Measurements from ENCODE around the gene BABAM2. TPM values are rescaled to one million over a fixed set of nuclear protein-coding genes. Genes with fewer than 3 reads are reported as not detected.

BABAM2 gene
- total and polyA plus RNA-seq, 10 of the 15 experiments (the other 5 are each of a cell fraction or from before 2014, with no cell fraction given) = 30.7 to 59.9 (median 44.5) TPM

DNA sequence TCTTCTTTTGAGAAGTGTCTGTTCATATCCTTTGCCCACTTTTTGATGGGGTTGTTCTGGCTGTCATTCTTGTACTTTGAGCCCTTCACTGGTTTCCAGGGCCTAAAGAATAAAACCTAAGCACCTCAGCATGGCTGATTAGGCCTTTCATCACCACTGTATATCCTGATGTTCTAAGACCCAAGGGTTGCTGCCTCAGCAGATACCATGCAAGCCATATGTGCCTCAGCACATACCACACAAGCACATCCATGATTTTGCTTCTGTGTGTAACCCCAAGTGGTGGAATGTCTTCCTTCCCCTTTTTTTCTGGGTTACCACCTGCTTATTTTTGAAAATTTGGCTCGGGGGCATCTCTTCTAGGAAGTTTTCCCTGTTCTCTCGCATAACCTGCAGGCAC lies 11.7 kb upstream of the BABAM2 start:
- ChIA-PET RAD21 (ENCODE audit: unreplicated experiment) (no interaction called here), CTCF (interaction anchor here (1.4 kb wide), 1 partner anchor 10 kb away, joined by 3 read pairs; no protein-coding TSS in a partner anchor)

More for the DNA sequence above, 11.7 kb upstream of the BABAM2 start:
- H4K20me1 ChIP-seq (ENCODE audit: control insufficient read depth, insufficient read depth) = no peaks in the 10 kb centered on the region
- SMC1A ChIA-PET (ENCODE audit: uncharacterized antibody, unreplicated experiment) = no interaction called here
- POLR2A ChIA-PET = no interaction called here
- TF ChIP-seq IKZF2 (IDR thresholded peaks at IDR 0.05) = no peak
- no peak for TF ChIP-seq POLR2AphosphoS2 (IDR thresholded peaks at IDR 0.05; ENCODE audit: low read depth, low read length)
- TF ChIP-seq FOXK2 (IDR thresholded peaks at IDR 0.05) = no peak
- TF ChIP-seq, protein P1, sequence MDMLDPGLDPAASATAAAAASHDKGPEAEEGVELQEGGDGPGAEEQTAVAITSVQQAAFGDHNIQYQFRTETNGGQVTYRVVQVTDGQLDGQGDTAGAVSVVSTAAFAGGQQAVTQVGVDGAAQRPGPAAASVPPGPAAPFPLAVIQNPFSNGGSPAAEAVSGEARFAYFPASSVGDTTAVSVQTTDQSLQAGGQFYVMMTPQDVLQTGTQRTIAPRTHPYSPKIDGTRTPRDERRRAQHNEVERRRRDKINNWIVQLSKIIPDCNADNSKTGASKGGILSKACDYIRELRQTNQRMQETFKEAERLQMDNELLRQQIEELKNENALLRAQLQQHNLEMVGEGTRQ (IDR thresholded peaks at IDR 0.05; ENCODE audit: borderline replicate concordance, low read depth, low read length) = no peak
- TF ChIP-seq, protein P2, sequence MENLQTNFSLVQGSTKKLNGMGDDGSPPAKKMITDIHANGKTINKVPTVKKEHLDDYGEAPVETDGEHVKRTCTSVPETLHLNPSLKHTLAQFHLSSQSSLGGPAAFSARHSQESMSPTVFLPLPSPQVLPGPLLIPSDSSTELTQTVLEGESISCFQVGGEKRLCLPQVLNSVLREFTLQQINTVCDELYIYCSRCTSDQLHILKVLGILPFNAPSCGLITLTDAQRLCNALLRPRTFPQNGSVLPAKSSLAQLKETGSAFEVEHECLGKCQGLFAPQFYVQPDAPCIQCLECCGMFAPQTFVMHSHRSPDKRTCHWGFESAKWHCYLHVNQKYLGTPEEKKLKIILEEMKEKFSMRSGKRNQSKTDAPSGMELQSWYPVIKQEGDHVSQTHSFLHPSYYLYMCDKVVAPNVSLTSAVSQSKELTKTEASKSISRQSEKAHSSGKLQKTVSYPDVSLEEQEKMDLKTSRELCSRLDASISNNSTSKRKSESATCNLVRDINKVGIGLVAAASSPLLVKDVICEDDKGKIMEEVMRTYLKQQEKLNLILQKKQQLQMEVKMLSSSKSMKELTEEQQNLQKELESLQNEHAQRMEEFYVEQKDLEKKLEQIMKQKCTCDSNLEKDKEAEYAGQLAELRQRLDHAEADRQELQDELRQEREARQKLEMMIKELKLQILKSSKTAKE (IDR thresholded peaks at IDR 0.05; ENCODE audit: low read depth, poor library complexity, severe bottlenecking) = no peak
- TF ChIP-seq, protein P3, sequence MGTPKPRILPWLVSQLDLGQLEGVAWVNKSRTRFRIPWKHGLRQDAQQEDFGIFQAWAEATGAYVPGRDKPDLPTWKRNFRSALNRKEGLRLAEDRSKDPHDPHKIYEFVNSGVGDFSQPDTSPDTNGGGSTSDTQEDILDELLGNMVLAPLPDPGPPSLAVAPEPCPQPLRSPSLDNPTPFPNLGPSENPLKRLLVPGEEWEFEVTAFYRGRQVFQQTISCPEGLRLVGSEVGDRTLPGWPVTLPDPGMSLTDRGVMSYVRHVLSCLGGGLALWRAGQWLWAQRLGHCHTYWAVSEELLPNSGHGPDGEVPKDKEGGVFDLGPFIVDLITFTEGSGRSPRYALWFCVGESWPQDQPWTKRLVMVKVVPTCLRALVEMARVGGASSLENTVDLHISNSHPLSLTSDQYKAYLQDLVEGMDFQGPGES (IDR thresholded peaks at IDR 0.05) = no peak
- TF ChIP-seq ETV6 (conservative IDR thresholded peaks at IDR 0.05 in 1 of 2, IDR thresholded peaks at IDR 0.05 in 1 of 2; ENCODE audit: borderline replicate concordance in 1 of 2, low read depth in 1 of 2) = no peak
- TF ChIP-seq, protein P4, sequence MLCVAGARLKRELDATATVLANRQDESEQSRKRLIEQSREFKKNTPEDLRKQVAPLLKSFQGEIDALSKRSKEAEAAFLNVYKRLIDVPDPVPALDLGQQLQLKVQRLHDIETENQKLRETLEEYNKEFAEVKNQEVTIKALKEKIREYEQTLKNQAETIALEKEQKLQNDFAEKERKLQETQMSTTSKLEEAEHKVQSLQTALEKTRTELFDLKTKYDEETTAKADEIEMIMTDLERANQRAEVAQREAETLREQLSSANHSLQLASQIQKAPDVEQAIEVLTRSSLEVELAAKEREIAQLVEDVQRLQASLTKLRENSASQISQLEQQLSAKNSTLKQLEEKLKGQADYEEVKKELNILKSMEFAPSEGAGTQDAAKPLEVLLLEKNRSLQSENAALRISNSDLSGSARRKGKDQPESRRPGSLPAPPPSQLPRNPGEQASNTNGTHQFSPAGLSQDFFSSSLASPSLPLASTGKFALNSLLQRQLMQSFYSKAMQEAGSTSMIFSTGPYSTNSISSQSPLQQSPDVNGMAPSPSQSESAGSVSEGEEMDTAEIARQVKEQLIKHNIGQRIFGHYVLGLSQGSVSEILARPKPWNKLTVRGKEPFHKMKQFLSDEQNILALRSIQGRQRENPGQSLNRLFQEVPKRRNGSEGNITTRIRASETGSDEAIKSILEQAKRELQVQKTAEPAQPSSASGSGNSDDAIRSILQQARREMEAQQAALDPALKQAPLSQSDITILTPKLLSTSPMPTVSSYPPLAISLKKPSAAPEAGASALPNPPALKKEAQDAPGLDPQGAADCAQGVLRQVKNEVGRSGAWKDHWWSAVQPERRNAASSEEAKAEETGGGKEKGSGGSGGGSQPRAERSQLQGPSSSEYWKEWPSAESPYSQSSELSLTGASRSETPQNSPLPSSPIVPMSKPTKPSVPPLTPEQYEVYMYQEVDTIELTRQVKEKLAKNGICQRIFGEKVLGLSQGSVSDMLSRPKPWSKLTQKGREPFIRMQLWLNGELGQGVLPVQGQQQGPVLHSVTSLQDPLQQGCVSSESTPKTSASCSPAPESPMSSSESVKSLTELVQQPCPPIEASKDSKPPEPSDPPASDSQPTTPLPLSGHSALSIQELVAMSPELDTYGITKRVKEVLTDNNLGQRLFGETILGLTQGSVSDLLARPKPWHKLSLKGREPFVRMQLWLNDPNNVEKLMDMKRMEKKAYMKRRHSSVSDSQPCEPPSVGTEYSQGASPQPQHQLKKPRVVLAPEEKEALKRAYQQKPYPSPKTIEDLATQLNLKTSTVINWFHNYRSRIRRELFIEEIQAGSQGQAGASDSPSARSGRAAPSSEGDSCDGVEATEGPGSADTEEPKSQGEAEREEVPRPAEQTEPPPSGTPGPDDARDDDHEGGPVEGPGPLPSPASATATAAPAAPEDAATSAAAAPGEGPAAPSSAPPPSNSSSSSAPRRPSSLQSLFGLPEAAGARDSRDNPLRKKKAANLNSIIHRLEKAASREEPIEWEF (IDR thresholded peaks at IDR 0.05; ENCODE audit: insufficient replicate concordance, low read depth, low read length) = no peak
- no peak for TF ChIP-seq NFYA (IDR thresholded peaks at IDR 0.05; ENCODE audit: borderline replicate concordance, low read depth, low read length)
- H3K4me3 ChIP-seq = no peak overlapping the region
- H3K9me3 ChIP-seq (replicated peaks; ENCODE audit: control insufficient read depth, insufficient read depth, low read length) = no peaks in the 10 kb centered on the region
- H3K27me3 ChIP-seq (replicated peaks in 1 of 2; ENCODE audit: control insufficient read depth in 2 of 2, insufficient read depth in 2 of 2, low read length in 1 of 2) = no peaks in the 10 kb centered on the region
- H3K27ac ChIP-seq (ENCODE audit: control insufficient read depth, insufficient read depth) = no peak overlapping the region
- no TSS peak for BruUV-seq (replicated peaks)
- no peak overlapping the region for H3K4me2 ChIP-seq (ENCODE audit: control insufficient read depth, insufficient read depth)
- in situ Hi-C loops (cut with MboI) (no loop called here), intact Hi-C loops (cut with micrococcal nuclease; ENCODE audit: unreplicated experiment) (no loop called here)
- H3K9ac ChIP-seq (ENCODE audit: control insufficient read depth, insufficient read depth, low read length) = no peak overlapping the region
- H3K4me1 ChIP-seq (ENCODE audit: control insufficient read depth, insufficient read depth, low read length) = no peaks in the 10 kb centered on the region
- H3K36me3 ChIP-seq (ENCODE audit: control insufficient read depth in 2 of 2, insufficient read depth in 2 of 2, low read length in 1 of 2) = no peaks in the 10 kb centered on the region
- 38% methylated on average over 2 of the region's 2 CpGs for WGBS (ENCODE audit: insufficient coverage, insufficient replicate concordance, low lambda C conversion rate, missing lambda C conversion rate)
- FAIRE-seq (no peak), ATAC-seq (no peak), DNase-seq (ENCODE audit: low read depth, low spot score) (no peak)
- no peaks in the 10 kb centered on the region for H3K79me2 ChIP-seq (ENCODE audit: control insufficient read depth, insufficient read depth, low read length)
- no peak overlapping the region for H2AFZ ChIP-seq (ENCODE audit: control insufficient read depth, low read depth, low read length)
